Measurements from ENCODE around the gene KLC3.

GRCh38 chr19:45291834-45292233 is 48.7 kb upstream of the KLC3 start:
- TF ChIP-seq, protein P1, sequence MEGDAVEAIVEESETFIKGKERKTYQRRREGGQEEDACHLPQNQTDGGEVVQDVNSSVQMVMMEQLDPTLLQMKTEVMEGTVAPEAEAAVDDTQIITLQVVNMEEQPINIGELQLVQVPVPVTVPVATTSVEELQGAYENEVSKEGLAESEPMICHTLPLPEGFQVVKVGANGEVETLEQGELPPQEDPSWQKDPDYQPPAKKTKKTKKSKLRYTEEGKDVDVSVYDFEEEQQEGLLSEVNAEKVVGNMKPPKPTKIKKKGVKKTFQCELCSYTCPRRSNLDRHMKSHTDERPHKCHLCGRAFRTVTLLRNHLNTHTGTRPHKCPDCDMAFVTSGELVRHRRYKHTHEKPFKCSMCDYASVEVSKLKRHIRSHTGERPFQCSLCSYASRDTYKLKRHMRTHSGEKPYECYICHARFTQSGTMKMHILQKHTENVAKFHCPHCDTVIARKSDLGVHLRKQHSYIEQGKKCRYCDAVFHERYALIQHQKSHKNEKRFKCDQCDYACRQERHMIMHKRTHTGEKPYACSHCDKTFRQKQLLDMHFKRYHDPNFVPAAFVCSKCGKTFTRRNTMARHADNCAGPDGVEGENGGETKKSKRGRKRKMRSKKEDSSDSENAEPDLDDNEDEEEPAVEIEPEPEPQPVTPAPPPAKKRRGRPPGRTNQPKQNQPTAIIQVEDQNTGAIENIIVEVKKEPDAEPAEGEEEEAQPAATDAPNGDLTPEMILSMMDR (IDR thresholded peaks at IDR 0.05): no peak
- no peak for TF ChIP-seq POLR2A (IDR thresholded peaks at IDR 0.05)
